Spleen (tissue), 7 donors: ENCODE data around the gene SEMA7A.

Source experiments
- POLR2A ChIP-seq, 3 donors: fragments of 450-650 bp; IDR thresholded peaks; one replicate each; pipeline ENCODE4 v1.5.1; 2017; ENCODE audit warnings: antibody characterized with exemption in 3 of 3, mild to moderate bottlenecking in 1 of 3
- POLR2AphosphoS5 ChIP-seq, 3 donors: sonication (generic); formaldehyde crosslinking; IDR thresholded peaks; one replicate each; pipeline ENCODE4 v1.5.1; 2017; ENCODE audit warnings: antibody characterized with exemption in 3 of 3
- TF ChIP-seq, protein P1 (sequence below), 11 experiments: fragments of 200-600 bp in 7 of 11; fragments of 450-650 bp in 4 of 11; sonication (generic) in 4 of 11; IDR thresholded peaks in 8 of 11; conservative IDR thresholded peaks in 3 of 11; 1 replicate in 7 of 11; 2 replicates in 4 of 11; pipeline versions ENCODE4 v1.4.0 to v1.8.0; 2016 to 2021; ENCODE audit warnings: antibody characterized with exemption in 11 of 11, inconsistent platforms in 4 of 11, mild to moderate bottlenecking in 1 of 11
- donor health status: DM: no; HTN: no; CAD: no; lungs with moderate emphysema.
- donor health status: DM: no; HTN: no; CAD: no.
- donor health status: DM: no; HTN: no; CAD: no.

- TF ChIP-seq POLR2AphosphoS5 (IDR thresholded peaks at IDR 0.05) (no peak), POLR2A (IDR thresholded peaks at IDR 0.05) (no peak)
- TF ChIP-seq, protein P1, sequence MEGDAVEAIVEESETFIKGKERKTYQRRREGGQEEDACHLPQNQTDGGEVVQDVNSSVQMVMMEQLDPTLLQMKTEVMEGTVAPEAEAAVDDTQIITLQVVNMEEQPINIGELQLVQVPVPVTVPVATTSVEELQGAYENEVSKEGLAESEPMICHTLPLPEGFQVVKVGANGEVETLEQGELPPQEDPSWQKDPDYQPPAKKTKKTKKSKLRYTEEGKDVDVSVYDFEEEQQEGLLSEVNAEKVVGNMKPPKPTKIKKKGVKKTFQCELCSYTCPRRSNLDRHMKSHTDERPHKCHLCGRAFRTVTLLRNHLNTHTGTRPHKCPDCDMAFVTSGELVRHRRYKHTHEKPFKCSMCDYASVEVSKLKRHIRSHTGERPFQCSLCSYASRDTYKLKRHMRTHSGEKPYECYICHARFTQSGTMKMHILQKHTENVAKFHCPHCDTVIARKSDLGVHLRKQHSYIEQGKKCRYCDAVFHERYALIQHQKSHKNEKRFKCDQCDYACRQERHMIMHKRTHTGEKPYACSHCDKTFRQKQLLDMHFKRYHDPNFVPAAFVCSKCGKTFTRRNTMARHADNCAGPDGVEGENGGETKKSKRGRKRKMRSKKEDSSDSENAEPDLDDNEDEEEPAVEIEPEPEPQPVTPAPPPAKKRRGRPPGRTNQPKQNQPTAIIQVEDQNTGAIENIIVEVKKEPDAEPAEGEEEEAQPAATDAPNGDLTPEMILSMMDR (IDR thresholded peaks at IDR 0.05 in 8 of 11, conservative IDR thresholded peaks at IDR 0.05 in 3 of 11): no peak
Observed at GRCh38 chr15:74445816-74446763, 12.3 kb upstream of the SEMA7A start.
